Measurements from ENCODE around the gene SLC5A9.

GRCh38 chr1:48246727-48247126 is 24.2 kb downstream of the SLC5A9 start:
- TF ChIP-seq POLR2AphosphoS5 (IDR thresholded peaks at IDR 0.05; ENCODE audit: low read depth, low read length) (no peak), POLR2A (IDR thresholded peaks at IDR 0.05; ENCODE audit: low read depth, low read length) (no peak)
